HG03521 (cell line): Measurements from ENCODE around the gene ALDH1A3.

Source experiments
- ATAC-seq: cut with Tn5 transposase; IDR thresholded peaks from one replicate; pipeline ENCODE4 v1.9.1; 2021; ENCODE audit warnings: mild to moderate bottlenecking, moderate library complexity; ENCODE audit not compliant: unreplicated experiment

The ALDH1A3 gene

DNA sequence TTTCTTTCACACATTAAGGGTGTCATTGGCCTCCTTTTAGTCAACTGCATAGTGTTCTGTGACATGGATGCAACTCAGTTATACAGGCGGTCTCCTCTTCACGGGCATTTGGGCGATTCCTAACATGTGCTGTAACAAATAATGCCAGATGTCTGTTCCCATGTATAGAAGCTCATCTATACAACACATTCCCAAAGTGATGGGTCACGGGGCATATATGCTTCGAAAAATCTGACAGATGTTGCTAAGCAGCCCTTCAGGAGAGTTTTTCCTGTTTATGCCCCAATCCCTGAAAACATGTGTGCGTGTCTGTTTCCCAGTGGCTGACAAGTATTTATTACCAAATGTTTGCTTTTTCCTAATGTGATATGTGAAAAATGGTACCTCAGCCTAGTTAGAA lies 65.4 kb downstream of the ALDH1A3 start:
- ATAC-seq: no peak

DNA sequence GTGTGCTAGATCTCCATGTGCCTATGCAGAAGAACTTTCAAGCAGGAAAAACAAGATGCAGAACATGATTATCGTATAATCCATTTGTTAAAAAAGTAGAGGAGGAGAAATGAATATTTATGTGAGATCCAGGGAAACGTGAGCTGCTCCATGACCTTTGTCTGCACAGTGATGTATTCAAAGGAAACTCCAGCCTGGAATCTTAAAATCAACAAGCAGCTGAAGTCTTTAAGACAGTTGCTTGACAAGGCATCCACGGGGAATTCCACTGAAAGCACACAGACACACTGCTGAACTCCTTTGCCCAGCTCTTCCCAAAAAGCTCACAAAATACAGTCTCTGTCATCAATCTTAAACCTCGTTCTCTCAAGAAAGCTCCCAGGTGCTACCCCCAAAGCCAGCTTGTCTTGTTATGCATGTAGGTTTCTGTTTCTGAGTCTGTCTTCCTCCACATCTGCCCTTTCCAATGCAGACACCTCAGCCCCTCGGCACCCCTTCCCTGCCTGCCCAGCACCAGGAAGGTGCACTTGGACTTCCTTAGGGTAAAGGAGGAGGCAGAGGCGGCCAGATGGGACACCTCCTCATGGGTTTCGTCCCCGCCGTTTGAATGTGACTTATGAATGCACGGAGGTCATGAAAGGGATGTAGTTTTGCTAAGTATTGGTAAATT lies 68.3 kb downstream of the ALDH1A3 start:
- no peak for ATAC-seq

DNA sequence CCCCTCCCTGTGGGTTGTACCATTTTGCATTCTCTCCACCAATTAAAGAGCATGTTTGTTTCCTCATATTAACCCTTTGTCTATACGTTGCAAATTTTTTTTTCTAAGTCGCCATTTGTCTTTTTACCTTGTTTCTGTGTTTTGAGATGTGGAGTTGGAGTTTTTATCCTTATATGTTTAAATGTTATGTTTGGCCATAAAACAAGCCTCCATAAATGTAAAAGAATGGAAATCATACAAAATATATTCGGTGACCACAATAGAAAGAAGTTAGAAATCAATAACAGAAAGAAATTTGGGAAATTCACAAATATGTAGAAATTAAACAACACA lies 68.8 kb downstream of the ALDH1A3 start:
- ATAC-seq: no peak

DNA sequence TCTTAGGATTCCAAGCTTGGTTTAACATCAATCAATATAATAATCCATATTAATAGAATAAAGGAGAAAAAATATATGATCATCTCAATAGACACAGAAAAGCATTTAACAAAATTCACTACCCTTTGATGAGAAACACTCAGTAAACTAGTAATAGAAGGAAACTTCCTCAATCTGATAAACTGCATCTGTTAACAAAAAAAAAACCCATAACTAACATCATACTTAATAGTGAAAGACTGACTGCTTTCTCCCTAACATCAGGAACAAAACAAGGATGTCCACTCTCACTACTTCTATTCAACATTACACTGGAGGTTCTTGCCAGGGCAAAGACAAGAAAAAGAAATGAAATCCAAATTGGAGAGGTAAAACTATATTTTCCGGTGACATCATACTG lies 70.1 kb downstream of the ALDH1A3 start:
- ATAC-seq: no peak

DNA sequence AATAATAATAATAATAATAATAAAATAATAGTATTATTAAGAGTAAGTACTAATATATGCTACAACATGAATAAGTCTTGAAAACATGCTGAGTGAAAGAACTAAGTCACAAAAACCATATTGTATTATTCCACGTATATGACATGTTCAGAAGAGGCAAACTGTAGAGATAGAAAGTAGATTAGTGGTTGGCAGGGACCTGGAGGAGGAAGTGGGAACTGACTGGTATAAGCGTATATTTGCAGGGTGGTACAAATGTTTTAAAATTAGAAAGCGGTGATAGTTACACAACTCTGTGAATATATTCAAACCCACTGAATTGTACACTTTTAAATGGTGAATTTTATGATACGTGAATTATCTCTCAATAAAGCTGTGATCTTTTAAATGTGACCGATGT lies 72.3 kb downstream of the ALDH1A3 start:
- ATAC-seq: no peak

DNA sequence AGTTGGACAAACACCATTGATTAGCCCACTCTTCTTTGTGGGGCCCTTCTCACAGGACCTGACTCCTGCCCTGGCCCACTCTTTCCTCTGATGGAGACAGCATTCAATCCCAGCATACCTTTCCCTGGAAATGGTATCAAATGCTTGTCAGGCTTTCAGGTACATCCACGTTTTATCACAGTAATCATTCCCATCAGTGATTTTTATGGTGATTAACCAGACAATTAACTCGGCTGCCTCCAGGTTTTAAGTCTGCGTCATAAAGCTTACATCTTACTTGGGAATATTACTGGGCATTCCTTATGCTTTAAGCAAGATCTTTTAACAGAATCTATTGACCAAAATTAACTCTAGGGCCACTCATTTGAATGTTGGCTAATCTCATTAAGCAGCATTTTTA lies 72.9 kb downstream of the ALDH1A3 start:
- no peak for ATAC-seq

DNA sequence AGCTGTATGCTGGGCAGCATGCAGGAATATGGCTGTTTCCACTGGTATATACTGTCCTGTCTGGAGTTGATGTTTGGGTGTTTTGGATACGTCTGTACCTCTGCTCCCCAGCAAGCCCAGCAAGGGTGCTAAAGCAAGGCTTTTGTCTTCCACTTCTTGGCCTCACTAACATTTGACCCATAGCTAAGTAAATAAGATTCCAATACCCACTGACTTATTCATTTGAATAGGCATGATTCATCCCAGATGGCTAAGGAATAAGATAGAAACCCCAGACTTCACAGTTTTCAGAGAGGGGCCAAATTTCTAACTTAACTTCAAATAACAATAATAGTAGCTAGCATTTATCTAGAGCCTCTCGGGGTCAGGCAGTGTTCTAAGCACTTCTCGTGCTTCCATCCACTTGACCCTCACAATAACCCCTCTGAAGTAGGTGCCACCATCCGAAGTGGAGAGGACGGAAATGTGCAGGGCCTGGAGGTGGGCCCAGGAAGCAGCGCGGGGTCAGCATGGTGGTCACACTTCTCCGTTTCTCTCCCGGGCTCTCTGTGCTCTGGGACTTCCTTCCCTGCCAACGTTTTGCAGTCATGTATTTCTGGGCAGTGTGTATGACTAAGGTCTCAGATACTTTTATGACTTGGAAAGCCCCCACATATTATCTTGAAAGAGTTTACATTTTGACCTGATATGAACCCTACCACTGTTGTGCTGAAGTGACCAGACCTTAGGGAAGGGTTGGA lies 78.9 kb downstream of the ALDH1A3 start:
- ATAC-seq: no peak

DNA sequence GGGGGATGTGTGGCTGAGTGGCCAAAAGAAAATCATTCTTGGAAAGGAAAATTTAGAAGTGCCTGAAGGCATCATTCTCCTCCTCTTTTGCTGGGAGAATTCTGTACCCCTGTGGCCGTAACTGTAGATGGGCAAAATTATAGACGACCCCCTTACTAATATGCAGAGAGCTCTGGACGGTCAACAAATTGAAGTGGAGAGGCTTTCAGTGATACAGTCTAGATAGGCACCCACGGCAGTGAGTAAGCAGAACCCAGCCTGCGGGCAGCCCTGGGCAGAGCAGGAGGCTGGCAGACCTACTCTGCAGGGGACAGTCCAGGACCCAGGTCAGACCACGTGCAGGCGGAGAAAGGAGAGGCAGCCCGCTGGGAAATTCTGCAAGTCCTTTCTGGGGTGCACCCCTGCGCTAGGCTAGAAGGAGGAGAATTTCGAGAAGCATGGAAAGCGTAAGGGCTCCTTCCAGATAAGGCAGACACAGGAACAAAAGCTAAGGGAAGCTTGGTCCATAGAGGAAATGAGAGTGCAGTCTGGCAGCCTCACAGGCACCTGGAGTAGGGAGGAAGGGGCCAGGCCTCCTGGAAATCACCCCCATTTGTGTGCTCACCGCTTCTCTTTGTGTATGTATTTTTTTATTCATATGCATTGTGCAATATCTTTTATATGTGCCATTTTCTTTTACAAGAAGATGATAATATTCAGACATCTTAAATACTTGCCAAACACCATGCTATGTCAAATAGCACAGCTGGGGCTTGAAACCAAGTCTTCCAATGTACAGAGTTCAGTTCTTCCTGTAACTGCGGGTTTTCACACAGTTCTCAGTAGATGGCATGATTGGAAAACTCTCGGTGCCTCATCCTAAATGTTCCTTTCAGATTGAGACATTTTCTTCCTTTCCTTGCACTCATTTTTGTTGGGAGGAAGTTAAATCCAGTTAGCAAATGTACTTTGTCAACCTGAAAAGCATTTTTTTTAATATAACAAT lies 79.7 kb downstream of the ALDH1A3 start:
- ATAC-seq: no peak
